Stimulated activated CD8-positive, alpha-beta memory T cell treated with anti-CD3 and anti-CD28 coated beads, Interleukin-12 subunit alpha, Interleukin-12 subunit beta, amount 100 ng/mL, for 1 hour (primary cell): ENCODE measurements around the gene COL23A1.

Experiments used
- DNase-seq: peaks from one replicate; pipeline ENCODE4 v3.0.0-alpha.2; 2020; ENCODE audit warnings: low read depth

The COL23A1 gene

DNA sequence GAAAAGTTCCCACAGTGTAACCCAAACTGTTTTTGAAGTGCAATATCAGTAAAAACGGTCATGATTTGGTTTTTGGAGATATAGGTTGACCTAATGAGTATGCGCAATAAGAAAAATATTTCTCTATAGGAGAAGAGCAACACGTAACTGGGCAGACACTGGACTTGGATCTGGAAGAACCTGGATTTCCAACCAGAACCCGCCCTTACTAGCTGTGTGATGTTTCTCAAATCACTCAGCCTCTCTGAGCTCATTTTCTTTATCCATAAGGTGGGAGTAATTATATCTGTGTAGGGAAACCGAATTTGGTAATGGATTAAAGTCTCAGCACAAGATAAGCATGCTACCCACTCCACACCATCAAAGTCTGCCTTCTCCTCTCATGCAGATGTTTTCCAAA lies 169.1 kb downstream of the COL23A1 start:
- no peak for DNase-seq

DNA sequence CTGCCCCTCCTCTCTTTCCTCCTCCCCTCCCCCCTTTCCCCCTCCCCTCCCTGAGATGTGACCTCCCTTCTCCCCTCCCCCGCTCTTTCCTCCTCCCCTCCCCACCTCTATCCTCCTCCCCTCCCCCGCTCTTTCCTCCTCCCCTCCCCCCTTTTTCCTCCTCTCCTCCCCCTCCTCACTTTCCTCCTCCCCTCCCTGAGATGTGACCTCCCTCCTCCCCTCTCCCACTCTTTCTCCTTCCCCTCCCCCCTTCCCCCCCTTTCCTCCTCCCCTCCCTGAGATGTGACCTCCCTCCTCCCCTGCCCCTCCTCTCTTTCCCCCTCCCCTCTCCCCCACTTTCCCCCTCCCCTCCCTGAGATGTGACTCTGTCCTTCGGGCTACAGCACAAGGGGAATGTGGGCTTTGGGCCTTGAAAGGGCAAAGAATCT lies 169.8 kb downstream of the COL23A1 start:
- no peak for DNase-seq

DNA sequence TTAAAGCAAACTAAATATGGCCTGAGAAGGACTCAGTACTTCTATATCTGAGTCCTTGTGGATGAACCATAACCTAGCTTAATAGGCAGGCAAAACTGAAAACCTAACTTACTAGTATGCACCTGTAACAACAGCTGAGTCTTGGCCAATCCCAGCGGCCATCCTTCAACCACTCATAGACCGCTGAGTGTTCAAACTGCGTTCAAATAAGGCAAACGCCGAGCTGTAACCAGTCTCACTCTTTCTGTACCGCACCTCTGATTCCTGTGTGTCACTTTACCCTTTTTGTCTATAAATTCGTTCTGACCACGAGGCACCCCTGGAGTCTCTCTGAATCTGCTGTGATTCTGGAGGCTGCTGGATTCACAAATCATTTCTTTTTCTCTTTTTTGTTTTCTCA lies 170.5 kb downstream of the COL23A1 start:
- no peak for DNase-seq

DNA sequence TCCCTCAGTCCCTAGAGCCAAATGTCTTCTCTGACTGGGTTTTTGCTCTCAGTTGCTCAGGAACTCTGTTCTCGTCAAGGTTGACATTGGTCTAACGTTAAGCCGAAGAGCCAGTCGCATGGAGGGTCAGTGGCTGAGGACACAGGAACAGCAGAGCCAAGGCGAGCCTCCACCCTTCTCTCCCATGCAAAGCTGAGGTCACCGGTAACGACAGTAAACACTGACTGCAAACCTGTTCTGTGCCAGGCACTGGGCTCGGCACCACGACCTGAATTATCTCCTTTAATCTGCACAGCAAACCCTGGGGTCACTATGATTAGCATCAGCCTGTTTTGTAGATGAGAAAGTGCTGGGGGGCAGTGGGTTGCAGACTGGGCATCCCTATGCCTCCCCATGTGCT lies 171.0 kb downstream of the COL23A1 start:
- no peak for DNase-seq

DNA sequence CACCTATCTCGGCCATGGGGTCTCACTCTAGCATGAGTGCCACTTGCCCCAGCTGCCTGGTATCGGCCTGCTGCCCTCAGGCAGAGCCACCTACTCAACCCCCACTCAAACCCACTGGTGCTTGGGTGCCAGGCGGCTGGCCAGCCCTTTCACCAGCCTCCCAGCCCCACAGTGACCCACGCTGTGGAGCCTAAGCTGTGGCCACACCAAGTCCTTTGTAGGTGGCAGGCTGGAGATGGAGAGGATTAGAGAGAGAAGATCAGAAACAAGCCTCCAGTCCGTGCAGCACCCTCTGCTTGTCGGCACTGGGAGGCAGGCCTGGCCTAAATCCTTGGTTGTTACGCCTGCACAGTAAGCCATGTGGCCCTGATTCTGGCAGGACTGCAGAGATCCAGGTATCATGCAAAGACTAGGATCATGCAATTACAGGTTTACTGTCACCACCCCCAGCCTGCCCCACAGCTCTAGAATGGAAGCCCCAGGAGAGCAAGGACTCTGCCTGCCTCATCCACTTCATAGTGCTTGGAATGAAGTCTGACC lies 171.7 kb downstream of the COL23A1 start:
- DNase-seq = no peak

DNA sequence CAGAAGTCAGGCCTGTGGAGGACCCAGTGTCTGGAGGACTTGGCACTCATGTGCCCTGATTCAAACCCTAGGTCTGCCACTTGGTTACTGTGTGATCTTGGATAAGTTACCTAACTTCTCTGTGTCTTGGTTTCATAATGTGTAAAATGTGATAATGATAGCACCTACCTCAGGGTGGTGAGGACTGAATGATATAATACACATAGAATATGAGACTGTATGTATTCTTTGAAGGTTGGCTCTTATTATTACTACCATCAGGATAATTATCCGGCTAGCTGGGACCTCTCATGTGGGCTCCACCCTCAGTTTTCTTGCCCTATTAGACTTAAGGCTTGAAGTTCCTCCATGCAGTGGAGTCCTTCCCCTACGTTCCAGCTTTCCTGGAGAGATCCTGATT lies 172.2 kb downstream of the COL23A1 start:
- no peak for DNase-seq

DNA sequence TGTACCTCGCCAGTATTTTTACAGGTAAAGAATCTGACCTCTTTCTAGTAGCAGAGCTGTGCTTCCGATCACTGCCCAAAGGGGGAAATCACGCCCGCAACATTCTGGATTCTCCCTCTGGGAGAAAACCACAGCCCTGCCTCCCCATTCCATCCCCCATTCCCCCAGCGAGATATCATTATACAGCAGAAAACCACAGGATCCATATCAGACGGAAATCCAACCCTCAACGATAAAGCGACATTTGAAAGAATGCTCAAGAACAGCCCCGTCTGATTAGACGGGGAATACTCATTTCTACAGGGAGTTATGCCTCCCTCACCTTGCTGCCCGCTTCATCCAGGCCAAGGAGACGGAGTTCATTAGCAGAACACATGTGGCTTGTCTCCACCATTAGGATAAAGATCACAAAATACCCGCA lies 172.8 kb downstream of the COL23A1 start:
- no peak for DNase-seq

DNA sequence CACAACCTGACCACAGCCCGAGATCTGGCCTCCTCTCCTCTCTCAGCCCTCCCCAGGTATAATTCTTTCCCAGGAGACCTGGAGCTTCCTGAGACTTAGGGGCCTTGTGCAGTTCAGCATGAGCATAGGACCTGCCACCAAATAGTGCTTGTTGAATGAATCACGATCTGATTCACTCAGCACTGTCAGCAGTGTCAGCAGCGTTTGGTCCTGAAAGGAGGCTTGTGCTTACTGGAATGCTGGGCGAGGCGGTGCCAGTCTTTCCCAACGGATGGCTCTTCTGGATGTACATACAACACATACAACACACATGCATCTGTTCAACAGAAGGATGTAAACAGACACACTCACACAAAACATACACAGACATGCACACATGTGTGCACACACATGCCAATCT lies 173.3 kb downstream of the COL23A1 start:
- no peak for DNase-seq

DNA sequence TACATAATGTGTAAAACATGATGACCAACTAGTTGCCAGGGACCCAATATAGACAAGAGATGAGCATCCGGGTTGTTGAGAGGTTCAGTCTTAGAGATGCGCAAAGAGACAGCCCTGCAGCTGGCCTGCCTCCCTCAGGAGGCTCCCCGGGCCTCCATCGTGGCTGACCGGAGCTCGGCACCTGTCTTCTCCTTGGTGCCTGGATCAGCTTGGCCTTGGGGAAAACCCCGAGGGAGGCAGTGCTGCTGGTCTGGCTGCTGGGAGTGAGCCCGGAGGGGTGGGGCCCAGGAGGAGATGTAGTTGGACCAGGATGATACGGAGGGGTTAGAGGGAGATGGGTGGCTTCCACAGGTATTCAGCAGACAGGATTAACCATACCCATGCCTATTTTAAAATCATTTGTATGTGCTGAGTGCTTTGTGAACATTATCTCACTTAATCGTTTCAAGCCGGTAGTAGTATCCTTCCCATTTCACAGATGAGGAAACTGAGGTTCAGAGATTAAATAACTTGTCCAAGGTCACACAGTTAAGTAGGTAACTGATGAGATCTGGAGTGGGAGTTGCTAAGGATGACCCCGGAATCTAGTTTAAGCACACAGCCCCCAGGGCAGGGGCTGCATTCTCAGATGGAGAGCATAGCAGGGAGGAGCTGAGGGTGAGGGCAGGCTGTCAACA lies 173.8 kb downstream of the COL23A1 start:
- no peak for DNase-seq

DNA sequence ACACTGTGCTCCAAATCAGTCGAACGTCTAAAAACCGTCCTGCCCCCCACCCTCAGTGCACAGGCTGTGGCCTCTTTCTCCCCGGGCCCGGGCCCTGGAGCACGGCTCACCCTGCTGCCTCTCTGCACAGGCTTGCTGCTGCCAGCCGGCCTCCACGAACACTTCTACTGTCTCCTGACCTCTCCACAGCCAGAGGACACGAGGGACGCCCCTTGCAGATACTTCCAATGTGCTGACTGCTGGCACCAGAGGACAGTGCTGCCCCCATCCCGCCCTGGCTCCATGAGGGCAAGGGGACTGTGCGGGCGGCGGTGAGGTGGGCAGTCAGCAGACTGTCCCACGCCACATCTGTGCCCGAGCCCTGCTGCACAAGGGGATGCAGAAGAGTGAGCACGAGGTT lies 174.8 kb downstream of the COL23A1 start:
- DNase-seq = no peak

DNA sequence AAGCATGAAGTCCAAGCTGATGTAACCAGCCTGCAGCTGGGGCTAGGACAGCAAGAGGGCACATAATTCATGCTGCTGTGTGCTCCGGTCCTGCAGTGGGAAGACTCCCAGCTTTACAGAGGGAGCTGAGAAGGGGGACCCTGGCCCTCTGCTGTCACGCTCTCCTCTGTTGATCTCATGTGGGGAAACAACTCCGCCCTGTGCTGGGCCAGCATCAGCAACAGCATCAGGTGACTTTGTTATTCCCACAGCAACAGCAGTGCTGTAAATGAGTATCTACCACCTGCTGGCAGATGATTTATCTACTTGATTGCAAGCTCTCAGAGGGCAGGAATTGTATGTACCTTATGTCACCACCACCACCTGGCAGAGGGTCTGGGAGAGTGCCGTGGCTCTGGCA lies 176.2 kb downstream of the COL23A1 start:
- DNase-seq = no peak

DNA sequence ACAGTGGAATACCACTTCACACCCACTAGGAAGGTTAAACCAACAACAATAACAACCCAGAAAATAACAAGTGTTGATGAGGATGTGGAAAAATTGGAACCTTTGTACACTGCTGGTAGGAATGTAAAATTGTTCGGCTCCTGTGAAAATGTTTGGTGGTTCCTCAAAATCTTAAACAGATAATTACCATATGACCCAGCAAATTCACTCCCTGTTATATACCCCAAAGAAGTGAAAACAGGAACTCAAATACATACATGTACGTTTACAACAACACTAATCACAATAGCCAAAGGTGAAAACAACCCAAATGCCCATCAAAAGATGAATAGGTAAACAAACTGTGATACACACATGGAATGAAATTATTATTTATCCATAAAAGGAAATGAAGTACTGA lies 179.1 kb downstream of the COL23A1 start:
- no peak for DNase-seq

DNA sequence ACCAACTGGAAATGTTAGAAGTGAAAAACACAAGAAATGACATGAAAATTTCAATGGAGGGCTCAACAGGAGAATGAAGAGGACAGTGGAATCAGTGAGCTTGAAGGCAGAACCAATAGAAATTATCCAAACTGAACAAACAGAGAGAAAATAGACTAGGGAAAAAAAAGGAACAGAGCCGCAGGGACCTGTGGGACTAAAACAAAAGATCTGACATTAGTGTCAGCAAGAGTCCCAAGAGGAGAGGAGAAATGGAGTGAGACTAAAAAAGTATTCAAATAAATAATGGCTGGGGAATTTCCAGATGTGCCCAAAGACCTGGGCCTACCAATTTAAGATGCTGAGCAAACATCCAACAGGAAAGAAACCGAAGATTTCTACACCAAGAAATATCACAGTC lies 182.5 kb downstream of the COL23A1 start:
- DNase-seq = no peak

DNA sequence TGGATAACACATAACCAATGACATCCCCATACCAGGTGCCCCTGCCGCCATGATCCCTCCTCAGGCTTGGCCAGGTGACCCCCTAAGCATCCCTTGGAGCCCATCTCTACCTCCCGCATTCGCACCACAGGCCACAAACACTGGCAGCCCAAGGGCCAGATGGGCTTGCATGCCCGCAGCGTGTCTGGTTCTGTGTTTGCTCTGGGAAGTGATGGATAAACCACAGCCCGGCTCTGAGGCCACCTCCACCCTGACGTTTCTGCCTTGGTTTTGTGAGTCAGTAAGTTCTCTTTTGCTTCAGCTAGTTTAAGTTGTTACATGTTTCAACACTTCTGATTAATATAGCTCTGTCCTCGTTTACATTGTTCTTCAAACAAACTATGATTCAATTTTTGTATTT lies 185.2 kb downstream of the COL23A1 start:
- DNase-seq = no peak

DNA sequence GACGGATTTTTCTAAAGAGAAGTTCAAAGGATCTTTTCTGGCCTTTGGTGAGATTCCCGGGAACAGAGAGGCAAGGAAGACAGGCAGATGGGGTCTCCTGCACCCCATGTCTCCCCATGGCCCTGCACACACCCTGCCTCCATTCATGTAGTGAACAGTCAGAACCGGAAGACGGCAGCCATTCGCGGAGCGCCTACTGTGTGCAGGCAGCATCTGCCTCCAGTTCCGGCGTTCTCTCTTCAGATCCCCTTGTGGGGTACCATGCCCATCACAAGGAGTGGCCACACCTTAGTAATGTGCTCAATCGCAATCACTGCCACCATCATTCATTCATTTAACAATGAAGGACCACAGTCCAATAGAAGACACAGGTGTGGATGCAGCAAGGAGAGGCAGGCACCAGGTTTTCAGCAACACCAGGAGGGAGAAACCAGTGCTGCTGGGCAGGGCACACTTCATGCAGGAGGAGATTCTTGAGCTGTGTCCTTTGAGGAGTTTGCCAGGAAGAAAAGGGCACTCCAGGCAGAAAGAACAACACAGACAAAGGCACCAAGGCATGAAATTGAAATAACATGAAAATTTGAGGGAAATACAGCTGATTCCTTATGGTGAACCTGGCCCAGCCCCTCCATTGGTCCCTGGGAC lies 186.1 kb downstream of the COL23A1 start:
- DNase-seq = no peak

DNA sequence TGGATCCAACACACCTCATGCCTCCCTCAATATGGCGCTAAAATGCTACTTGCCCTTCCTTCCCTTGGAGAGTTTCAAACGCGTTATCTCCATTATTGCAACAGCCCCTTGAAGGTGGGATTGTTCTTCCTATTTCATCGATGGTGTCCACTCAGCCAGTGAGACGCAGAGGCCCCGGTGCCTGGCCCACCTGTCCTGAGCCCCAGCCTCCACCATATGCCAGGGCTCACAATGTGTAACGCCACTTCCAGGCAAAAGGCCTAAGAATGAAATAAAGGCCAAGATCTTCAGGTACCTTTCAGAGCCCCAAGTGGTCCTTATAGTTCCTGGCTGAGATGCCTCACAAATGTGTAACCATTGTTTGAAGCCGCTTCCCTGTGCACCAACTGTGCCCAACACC lies 186.8 kb downstream of the COL23A1 start:
- DNase-seq = no peak

DNA sequence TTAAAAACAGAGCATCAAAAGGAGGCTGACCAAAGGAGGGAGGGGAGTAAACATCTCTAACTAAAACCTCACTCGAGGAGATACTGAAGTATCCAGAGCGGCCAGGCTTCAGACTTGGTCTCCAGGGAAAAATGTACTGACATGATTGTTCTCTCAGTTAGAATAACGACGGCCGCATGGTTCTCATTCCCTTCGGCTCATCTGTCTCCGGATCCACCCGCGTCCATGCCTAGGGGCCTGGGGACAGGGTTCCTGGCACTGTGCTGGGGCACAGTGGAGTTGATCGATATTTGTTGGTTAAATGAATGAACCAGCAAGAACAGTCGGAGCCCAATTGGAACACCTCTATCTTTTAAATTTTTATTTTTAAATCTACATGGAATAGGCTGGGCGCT lies 190.5 kb downstream of the COL23A1 start:
- DNase-seq = no peak

DNA sequence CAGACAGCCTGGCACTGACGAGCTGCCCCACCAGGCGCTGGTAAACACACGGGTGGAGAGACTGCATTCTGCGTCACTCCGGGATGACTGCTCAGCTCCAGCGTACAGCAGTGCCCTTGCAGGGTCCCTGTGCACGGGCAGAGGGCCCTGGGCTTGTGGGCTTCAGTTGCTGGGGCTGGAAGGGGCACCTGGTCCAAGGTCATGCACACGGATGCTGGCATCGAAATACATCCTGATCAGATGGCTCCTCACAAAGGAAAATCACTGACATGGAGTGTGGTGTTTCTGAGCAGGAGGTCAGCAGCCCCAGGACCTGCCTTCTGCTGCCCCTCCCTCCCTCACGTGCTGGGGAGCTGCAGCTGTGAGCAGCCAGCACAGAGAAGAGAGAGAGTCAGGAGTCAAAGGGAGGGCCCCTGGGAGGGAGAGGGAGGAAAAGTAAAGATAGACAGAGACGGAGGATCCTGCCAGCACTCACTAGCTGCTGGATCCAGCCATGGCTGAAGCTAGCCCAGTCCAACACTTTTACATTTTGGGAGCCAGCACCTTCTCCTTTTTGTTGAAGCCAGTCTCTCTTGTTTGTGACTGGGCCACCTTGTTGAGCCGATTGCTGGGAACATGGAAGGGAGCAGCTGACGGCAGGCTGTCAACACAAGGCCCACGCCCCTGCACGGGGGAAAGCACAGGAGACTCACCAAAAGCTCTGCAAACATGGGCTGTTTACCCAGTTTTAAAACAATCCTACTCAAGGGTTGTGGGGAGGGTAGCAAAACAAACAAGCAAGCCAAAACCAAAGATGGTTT lies 191.1 kb downstream of the COL23A1 start:
- DNase-seq = no peak

DNA sequence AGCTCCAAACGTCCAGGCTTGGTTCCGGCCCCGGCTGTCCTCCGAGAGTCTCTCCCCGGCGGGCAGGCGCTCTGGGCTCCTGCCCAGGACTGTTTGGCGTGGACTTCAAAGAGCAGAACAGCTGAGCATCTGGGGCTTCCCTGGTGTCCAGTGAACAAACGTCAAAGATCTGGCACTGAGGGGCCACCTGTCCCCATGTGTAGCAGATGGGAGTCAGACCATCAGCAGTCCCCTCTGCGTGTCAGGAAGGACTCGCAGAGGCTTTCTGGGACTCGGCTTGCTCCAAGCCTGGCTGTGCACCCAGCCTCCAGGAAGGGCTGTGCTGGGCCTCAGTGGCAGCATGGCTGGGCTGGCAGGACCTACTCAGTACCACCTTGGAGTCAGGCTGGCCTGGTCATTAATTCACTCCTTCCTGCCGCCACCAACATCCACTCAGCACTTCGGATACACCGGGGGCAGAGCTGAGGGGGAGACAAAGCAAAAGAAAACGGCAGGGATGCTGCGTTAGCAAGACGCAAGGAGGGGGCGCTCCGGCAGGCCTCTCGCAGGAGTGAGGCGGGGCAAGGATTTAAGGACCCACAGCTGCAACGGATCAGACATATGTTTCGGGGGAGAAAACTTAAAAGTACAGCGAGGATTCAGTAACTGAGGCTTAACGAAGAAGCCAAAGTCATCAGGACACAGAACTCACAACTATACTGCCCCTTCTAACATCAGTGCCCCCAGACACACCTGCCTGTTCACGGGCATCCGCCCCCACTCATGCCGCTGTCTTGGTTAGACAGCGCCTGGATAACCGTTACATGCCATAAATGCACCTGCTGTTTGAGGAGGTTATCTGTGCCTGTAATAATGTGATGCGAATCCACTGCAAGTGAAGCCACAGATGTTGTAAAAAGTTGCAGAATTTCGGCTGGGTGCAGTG lies 193.1 kb downstream of the COL23A1 start:
- DNase-seq = no peak

DNA sequence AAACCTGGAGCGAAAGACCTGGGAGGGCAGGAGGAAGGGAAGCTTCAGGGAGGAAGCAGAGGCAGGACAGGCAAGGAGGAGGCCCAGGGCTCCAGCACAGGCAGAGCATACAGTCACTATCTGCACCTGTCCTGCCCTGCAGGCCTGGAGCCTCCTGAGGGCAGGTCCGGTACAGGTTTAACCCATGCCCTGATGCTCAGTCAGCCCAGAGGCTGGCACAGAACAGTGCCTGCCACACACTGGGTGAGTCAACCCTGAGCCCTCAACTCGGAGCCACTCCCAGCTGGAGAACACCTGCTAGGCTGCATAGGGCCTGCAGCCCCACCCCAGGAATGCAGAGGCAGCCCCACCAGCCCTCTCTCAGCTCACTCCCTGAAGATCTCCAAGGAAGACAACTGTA lies 196.1 kb downstream of the COL23A1 start:
- no peak for DNase-seq

DNA sequence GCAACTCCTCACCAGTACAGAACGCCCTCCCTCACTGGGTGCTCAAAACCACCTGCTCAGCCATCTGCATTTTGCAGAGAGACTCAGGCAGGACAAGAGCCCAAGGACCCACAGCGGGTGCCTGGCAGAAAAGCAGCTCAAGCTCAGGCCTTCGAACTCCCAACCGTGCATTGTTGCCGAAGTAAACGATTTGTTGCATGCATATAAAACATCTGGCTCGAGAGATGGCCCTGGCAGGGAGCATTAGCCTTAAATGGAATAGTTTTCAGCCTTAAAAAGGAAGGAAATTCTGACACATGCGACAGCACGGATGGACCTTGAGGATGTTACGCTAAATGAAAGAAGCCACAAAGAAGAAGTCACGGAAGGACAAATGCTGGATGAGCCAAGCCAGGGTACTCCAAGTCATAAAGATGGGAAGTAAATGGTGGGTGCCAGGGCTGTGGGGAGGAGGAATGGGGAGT lies 197.2 kb downstream of the COL23A1 start:
- DNase-seq = no peak

DNA sequence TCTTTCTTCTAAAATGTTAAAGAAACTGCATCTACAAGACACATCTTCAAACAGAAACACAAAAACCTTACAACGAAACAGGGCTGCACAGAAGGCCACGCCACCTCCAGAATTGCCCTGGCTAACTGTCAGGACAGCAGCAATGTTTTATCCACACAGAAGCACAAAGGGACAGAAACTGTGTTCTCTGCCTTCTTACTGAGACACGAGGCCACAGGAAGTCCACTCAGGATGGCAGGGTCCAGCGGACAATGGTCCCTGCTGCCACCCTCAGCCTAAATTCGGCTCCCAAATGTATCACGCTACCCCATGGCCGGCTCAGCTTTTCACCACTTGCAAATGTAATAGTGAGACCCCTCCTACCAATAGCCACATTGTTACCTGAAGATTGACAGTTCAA lies 197.8 kb downstream of the COL23A1 start:
- no peak for DNase-seq
